PC-3 (cell line): Measurements from ENCODE around the gene TMPRSS2.

Experiments
- CTCF ChIP-seq: fragments of 300-600 bp; sonication (generic); conservative IDR thresholded peaks from 2 replicates; pipeline ENCODE4 v1.5.1; 2017; ENCODE audit warnings: antibody characterized with exemption, low read depth, mild to moderate bottlenecking, low read length
- EZH2 ChIP-seq: fragments of 300-600 bp; sonication (generic); IDR thresholded peaks from one replicate; pipeline ENCODE4 v1.6.1; 2017; ENCODE audit warnings: antibody characterized with exemption, mild to moderate bottlenecking, low read length; ENCODE audit not compliant: unreplicated experiment

- TF ChIP-seq CTCF (no peak), EZH2 (no peak)
These were observed 28.8 kb upstream of the TMPRSS2 start for GRCh38 chr21:41536827-41537103.
